Stimulated activated memory B cell treated with anti-CD40 and anti-IgM and Interleukin-4, amounts not matched to agents 10 μg/mL and 1 μg/mL and 100 μg/mL, for 72 hours (primary cell): ENCODE data around the gene KPRP.
A peak's percentile ranks its signal among the peaks of the same experiment; 100 is the strongest.

Experiments
- ATAC-seq: fragments of 150-1000 bp; cut with Tn5 transposase; 2 replicates; pipeline ENCODE4 v1.10.0; 2021
- H3K27ac Mint-ChIP-seq: one replicate; pipeline ENCODE4 v1.8.0; 2022; ENCODE audit warnings: mild to moderate bottlenecking, mixed read lengths
- H3K27me3 Mint-ChIP-seq: one replicate; pipeline ENCODE4 v1.8.0; 2022; ENCODE audit warnings: mixed read lengths
- H3K36me3 Mint-ChIP-seq: one replicate; pipeline ENCODE4 v1.8.0; 2022; ENCODE audit warnings: mixed read lengths
- H3K4me1 Mint-ChIP-seq: one replicate; pipeline ENCODE4 v1.8.0; 2022; ENCODE audit warnings: mixed read lengths
- H3K4me3 Mint-ChIP-seq: one replicate; pipeline ENCODE4 v1.8.0; 2022; ENCODE audit warnings: mild to moderate bottlenecking, moderate library complexity, mixed read lengths
- H3K9me3 Mint-ChIP-seq: one replicate; pipeline ENCODE4 v1.8.0; 2022; ENCODE audit warnings: mixed read lengths

The KPRP gene

DNA sequence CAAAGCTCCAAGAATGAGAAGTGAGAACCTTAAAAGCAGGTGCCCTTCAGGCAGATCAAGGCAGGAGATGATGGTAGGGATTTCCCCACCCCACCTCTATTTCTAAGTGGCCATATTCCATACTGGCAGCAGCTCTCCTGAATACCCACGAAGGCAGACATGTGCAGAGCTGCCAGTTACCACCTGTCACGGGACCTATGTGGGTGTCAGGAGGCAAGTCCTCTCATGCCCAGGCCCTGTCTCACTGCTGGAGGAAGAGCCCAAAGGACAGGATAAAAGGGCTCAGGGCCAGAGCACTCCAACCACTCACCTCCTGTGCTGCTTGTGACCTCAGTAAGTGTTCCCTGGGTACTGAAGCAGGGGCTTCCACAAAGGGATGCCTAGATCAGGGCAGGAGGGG, 53.2 kb downstream of the KPRP start:
- Mint-ChIP-seq H3K4me3 (no peak overlapping the region), H3K27me3 (peaks cover 20% of the 10 kb centered on the region), H3K36me3 (no peaks in the 10 kb centered on the region), H3K27ac (no peak overlapping the region), H3K9me3 (no peaks in the 10 kb centered on the region), H3K4me1 (no peaks in the 10 kb centered on the region)
- ATAC-seq: peak; percentile 50
